GM21526 (cell line): ENCODE results near the gene ITGA7.

Experiments used
- ATAC-seq: cut with Tn5 transposase; IDR thresholded peaks from one replicate; pipeline ENCODE4 v1.9.1; 2021; ENCODE audit warnings: moderate library complexity; ENCODE audit not compliant: unreplicated experiment, low FRiP score

ITGA7 gene

DNA sequence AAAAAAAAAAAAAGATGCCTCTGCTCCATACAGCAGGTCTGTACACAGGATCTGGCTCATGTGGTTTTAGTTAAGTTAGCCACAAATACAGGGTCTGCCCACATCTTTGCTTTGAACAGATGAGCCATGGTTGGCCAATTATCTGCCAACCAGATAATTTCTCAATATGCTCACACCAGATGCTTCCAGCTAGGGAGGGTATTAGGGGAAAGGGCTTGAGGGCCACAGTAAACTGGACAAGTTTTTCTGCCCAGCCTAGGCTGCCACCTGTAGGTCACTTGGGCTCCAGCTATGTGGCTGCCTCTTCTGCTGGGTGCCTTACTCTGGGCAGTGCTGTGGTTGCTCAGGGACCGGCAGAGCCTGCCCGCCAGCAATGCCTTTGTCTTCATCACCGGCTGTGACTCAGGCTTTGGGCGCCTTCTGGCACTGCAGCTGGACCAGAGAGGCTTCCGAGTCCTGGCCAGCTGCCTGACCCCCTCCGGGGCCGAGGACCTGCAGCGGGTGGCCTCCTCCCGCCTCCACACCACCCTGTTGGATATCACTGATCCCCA lies 13.3 kb upstream of the ITGA7 start:
- no peak for ATAC-seq

- ATAC-seq: no peak
Measured at GRCh38 chr12:55720071-55720564, 12.4 kb upstream of the ITGA7 start, which contains the start of gene RDH5. Gene RDH5 (plus strand): TSS chr12:55720393. CDS start chr12:55721185, 792 bp downstream.

DNA sequence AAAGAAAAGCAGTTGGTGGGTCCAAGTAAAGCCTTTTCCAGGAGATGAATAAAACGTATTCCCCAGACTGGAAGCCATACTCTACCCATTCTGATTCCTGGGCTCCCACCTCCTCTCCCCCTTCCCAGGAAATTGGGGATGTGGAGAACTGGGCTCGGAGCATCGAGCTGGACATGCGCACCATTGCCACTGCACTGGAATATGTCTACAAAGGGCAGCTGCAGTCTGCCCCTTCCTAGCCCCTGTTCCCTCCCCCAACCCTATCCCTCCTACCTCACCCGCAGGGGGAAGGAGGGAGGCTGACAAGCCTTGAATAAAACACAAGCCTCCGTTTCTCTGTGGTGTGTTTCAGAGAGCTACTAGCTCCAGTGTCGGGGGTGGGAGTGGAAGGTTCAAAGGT lies 11.7 kb upstream of the ITGA7 start:
- no peak for ATAC-seq

DNA sequence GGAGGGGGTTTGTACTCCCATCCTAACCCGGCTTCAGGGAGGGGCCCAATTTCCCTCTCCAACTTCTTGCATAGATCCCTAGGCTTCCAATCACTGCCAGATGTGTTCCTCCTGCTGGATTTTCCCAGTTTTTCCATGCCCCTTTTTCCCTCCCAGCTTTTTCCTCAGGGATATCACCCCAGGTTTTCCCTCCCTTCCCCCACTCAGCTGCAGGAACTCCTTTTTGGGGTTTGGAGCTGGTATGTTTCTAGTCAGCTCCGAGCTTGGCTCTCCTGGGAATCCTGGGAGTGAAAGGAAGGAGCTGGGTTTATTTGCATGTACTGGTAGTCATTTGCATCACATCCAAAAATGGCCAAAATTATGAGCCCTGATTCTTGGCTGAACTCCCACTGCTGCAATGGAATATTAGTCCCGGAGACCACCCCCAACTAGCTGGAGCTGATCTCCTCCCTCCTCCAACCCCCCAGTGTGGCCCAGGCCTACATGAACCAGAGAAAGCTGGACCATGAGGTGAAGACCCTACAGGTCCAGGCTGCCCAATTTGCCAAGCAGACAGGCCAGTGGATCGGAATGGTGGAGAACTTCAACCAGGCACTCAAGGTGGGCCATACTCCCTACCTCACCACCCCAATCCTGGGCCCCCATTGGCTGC lies 11.0 kb upstream of the ITGA7 start:
- ATAC-seq: no peak

DNA sequence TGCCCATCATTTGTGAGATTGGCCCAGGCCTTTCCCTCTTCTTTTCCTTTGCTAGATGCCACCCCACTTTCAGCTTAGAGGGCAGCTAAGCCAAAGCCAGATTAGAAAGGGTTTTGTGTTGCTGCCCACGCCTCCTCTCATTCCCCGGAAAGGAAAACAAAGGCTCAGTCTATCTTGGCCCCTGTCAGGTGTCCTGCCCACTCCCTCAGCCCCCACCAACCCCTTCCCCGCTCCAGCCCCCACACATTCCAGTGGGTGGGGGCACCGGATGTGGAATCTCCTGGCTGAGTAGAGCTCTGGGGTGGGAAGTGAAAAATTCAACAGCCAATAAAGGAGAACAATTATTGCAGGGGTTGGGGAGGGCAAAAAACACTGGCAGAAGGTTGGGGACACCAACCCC lies 10.3 kb upstream of the ITGA7 start:
- no peak for ATAC-seq

DNA sequence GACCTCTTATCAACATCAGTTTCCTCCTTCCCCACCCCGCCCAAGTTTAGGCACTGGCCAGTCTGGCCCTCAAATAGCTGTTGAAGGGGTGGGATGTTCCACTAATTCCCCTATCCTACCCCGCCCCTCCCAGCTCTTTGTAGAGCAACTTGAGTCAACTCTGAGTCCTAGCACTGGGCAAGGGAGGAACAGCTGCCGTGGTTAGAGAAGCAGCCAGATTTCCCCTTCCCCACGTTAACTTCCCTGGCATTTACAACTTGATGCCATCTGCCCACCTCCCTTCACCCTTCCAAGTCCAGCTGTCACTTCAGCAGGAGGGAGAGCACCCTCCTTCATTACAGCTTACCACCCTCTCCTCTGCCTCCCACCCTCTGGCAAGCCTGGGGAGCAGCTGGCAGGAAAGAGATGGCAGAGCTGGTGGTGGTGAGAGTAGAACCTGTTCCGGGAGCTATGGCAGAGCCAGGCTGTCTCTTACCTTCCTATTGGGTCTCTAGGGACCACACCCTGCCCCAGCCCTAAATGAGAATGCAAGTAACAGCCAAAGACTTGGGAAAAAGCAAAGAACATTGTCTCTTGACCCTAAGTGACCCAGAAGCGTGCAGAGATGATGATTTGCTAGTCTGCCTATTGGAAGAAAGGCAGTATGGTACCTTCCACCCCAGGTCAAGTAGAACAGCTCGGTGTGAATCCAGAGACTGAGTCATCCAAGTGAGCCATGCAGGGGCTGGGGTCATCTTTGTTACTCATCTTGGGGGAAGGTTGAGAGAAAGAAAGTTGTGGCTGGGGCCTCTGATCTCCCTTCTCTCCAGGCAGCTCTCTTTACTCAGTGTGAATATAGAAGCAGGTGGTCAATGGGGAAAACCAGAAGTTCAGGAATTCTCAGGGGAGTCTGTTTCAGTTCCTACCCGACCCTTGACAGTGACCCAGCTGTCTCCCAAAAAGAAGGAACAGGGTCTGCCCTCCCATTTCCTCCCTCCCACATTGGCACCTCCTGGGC lies 9.6 kb upstream of the ITGA7 start:
- no peak for ATAC-seq

GRCh38 chr12:55716582-55716957 lies 8.9 kb upstream of the ITGA7 start:
- peak; percentile 29 for ATAC-seq

DNA sequence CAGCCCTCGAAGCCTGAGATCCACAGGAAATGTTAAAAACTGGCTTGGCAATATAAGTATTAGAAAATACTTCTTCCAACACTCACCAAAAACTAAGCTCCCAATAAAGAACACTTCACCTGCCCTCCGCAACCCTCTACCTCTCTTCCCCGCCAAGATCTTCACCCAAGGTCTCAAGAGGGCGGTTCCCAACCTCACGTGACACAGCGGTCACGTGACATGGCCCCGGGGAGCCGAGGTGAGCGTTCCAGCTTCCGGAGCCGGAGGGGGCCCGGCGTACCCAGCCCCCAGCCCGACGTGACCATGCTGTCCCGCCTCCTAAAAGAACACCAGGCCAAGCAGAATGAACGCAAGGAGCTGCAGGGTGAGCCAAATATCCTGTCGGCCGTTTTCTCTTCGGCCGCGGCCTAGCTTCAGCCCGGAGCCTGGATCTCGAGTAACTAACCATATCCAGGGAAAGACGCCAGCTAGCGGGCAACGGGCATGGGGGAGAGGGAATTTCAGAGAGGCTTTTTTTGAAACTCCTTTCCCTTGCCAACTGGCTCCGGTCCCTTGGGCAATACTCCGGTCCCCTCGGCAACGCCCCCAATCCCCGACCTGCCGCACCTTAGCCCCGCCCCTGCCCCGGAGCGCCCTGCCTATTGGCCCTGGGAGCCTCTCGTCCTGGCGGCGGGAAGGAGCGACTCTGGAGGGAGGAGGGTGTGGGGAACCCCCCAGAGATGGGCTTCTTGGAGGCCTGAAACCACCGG lies 8.3 kb upstream of the ITGA7 start, which contains the start of gene BLOC1S1:
TSS of gene BLOC1S1 (plus strand) at position 214 of the 749 bp plus-strand sequence. CDS start at position 220, 6 bp downstream.
- ATAC-seq: peak; percentile 86

GRCh38 chr12:55715169-55715764 lies 7.6 kb upstream of the ITGA7 start:
- no peak for ATAC-seq

- no peak for ATAC-seq
Measured at GRCh38 chr12:55713721-55714120, 6.0 kb upstream of the ITGA7 start.

DNA sequence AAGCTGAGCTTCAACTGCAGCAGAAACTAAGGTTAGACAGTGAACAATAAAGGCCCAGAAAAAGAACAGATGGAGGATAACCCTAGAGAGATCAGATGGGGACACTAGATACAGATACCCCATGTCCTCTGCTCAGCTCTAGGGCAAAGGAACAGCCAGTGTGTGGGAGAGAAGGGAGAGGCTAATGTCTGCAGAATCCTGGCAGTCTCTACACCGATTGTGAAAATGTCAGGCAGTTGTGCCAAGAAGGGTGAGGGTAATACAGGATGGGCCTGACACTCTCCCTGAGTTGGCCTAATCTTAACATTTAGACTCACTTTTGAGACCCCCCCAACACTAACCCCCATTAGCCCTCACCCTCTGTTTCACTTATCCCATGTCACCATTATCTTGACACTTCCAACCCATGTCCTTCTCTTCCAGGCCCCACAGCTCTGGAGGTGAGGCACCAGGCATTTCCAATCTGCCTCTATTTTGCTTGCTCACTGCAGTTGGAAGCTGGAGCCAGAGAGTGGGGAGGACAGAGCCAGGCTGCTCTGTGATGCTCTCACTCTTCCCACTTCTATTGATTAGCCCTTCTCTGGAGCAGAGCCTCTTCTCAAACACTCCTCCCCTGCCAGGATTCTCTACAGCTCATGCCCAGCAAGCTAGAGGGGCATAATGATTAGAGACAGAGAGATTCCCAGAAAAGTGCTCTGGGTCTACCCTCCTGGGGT lies 5.2 kb upstream of the ITGA7 start:
- no peak for ATAC-seq

- ATAC-seq: no peak
Measured at GRCh38 chr12:55711786-55712553, 4.3 kb upstream of the ITGA7 start.

DNA sequence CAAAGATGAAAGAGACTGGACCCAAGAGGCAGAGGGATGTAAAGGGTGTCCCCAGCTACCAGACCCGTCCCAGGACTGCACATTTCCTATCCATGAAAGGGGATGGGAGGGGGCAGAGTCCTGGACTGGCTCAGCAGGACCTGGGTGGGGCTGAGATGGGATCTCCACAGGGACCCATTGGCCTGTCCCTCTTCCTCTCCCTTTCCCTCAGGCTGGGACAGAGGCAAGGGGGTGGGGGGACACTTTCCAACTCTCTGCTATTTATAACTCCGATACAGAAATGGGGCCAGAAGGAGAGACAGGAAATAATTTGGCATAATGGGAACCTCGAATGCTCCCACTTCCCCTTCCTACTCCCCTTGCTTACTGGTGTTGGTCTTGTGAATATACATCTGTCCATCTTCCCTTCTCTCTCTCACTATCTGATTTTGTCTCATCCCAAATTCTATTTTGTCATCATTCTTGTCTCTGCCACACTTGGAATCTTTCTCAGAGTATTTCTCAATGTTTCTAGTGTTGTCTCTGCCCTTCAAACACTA lies 1.1 kb upstream of the ITGA7 start:
- ATAC-seq: no peak

GRCh38 chr12:55707219-55707671 lies 459 bp downstream of the ITGA7 start:
- no peak for ATAC-seq

DNA sequence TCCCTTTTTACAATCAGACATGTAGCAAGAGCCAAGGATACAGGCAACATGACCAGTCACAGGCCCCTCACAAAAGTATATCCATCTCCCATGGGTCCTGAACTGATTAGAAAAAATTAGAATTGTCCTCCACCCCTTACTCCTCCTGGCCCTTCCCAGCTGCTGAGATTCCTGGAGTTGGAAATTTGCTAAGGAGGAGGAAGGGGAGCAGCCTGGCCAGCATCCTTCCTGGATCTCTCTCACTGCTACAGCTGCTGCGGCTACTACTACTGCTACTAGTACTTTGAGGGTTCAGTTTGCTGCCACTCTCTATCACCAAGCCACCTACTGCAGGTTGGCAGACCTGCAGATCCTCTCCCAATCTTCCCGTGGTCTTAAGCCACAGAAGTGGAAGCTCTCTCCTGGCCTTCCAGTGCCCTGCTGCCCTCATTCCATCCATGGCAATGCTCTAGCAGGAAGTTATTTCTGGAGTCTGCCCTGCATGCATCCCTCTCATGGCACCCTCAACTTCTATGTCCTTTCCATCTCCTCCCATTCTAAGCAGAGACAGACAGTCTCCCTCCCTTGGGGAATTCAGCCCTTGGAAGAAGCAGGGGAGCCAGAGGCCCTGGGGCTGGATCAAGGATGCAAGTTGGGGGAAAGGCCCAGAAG lies 1.0 kb downstream of the ITGA7 start:
- ATAC-seq: no peak

DNA sequence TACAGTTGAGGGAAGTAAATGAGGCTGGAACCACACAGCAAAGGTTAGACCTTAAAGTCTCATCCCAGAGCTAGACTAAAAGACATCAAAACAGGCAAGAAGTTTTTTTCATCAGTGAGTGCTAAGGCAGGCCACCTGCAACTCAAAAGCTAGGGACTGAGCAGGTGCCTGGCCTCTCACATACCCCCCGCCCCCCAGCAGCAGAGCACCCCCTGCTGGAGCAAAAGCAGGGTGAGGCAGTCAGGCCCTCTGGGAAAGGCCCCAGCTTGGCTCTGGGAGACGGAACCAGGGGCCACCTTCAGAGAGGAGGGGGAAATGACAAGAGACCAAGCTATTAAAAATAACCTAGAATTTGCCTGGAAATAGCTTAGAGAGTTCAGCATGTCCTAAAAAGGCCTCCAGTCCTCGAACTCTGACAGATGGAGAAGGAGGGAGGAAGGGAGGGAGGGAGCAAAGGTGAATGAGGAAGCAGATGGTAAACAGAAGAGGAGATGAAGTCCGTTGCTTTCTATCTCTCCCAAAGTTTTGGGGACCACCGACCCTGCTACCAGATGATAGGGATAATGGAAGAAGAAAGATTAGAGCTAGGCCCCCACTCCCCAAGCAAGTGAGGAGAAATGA lies 1.8 kb downstream of the ITGA7 start:
- no peak for ATAC-seq
